Measurements from ENCODE around the gene WDTC1. TPM values are rescaled to one million over a fixed set of nuclear protein-coding genes. Genes with fewer than 3 reads are reported as not detected.

The WDTC1 gene
- total and polyA plus RNA-seq, 10 donors, result 7.7 to 56.5 (median 44.1) TPM

GRCh38 chr1:27301582-27302199 lies 67.3 kb downstream of the WDTC1 start:
- WGBS, 5 donors, result 88 to 93% (median 91%) methylated on average over 10 of the region's 10 CpGs
- H3K36me3 ChIP-seq, result peaks cover 0 to 100% (median 81%) of the 10 kb centered on the region in 6 donors
- no peak overlapping the region for H3K4me3 ChIP-seq
- no peak for TF ChIP-seq POLR2AphosphoS5 (IDR thresholded peaks at IDR 0.05)
- no peak for TF ChIP-seq CTCF (IDR thresholded peaks at IDR 0.05 in 8 of 11, conservative IDR thresholded peaks at IDR 0.05 in 3 of 11)
- no peak for TF ChIP-seq POLR2A (IDR thresholded peaks at IDR 0.05)
- no peaks in the 10 kb centered on the region for H3K9me3 ChIP-seq
- intact Hi-C loops (cut with DNase I; ENCODE audit: low total_unique reads), result loop anchor here (2.0 kb wide), 1 partner anchor 91 kb away; the partner anchor contains the start of gene GPR3
- no peak for DNase-seq
- H3K4me1 ChIP-seq, result peaks cover 7 to 39% (median 19%) of the 10 kb centered on the region in 6 donors
- no peak overlapping the region for H3K27ac ChIP-seq
- H3K27me3 ChIP-seq (replicated peaks in 1 of 7), result no peaks in the 10 kb centered on the region

- Histone ChIP-seq H3K27me3 (replicated peaks in 1 of 7) (no peaks in the 10 kb centered on the region), H3K27ac (no peak overlapping the region), H3K36me3 (peaks cover 0 to 100% (median 78%) of the 10 kb centered on the region in 6 donors), H3K4me3 (no peak overlapping the region), H3K4me1 (peaks cover 7 to 39% (median 19%) of the 10 kb centered on the region in 6 donors), H3K9me3 (no peaks in the 10 kb centered on the region)
- intact Hi-C loops (cut with DNase I; ENCODE audit: low total_unique reads), result no loop called here
- no peak for DNase-seq
- WGBS, 5 donors, result 90 to 98% (median 94%) methylated on average over 2 of the region's 2 CpGs
- TF ChIP-seq POLR2A (IDR thresholded peaks at IDR 0.05), result no peak
- TF ChIP-seq CTCF (IDR thresholded peaks at IDR 0.05 in 8 of 11, conservative IDR thresholded peaks at IDR 0.05 in 3 of 11), result no peak
- TF ChIP-seq POLR2AphosphoS5 (IDR thresholded peaks at IDR 0.05), result no peak
Observed at GRCh38 chr1:27302612-27303011, 68.2 kb downstream of the WDTC1 start.

GRCh38 chr1:27303509-27303908 lies 69.1 kb downstream of the WDTC1 start:
- Histone ChIP-seq H3K9me3 (no peaks in the 10 kb centered on the region), H3K27ac (no peak overlapping the region), H3K27me3 (replicated peaks in 1 of 7) (no peaks in the 10 kb centered on the region), H3K36me3 (peaks cover 0 to 100% (median 69%) of the 10 kb centered on the region in 6 donors), H3K4me3 (no peak overlapping the region), H3K4me1 (peaks cover 7 to 33% (median 19%) of the 10 kb centered on the region in 6 donors)
- 88 to 96% (median 94%) methylated on average over 15 of the region's 15 CpGs for WGBS, 5 donors
- intact Hi-C loops (cut with DNase I; ENCODE audit: low total_unique reads), result no loop called here
- TF ChIP-seq CTCF (IDR thresholded peaks at IDR 0.05 in 8 of 11, conservative IDR thresholded peaks at IDR 0.05 in 3 of 11), result no peak
- no peak for TF ChIP-seq POLR2A (IDR thresholded peaks at IDR 0.05)
- no peak for TF ChIP-seq POLR2AphosphoS5 (IDR thresholded peaks at IDR 0.05)
- no peak for DNase-seq

GRCh38 chr1:27306071-27306470 lies 71.6 kb downstream of the WDTC1 start:
- Histone ChIP-seq H3K27me3 (replicated peaks in 1 of 7) (no peaks in the 10 kb centered on the region), H3K36me3 (peaks cover 0 to 89% (median 50%) of the 10 kb centered on the region in 6 donors), H3K27ac (no peak overlapping the region), H3K9me3 (no peaks in the 10 kb centered on the region), H3K4me3 (no peak overlapping the region), H3K4me1 (peaks cover 0 to 7% (median 2%) of the 10 kb centered on the region in 6 donors)
- TF ChIP-seq POLR2AphosphoS5 (IDR thresholded peaks at IDR 0.05) (no peak), POLR2A (IDR thresholded peaks at IDR 0.05) (no peak), CTCF (IDR thresholded peaks at IDR 0.05 in 8 of 11, conservative IDR thresholded peaks at IDR 0.05 in 3 of 11) (no peak)
- intact Hi-C loops (cut with DNase I; ENCODE audit: low total_unique reads), result no loop called here
- DNase-seq, result no peak
- 91 to 95% (median 93%) methylated on average over 10 to 11 of the region's 11 CpGs for WGBS, 5 donors

Measured in spleen (tissue), 11 donors.